GM21367 (cell line): ENCODE data around the gene GRIK3.

Source experiments
- ATAC-seq: cut with Tn5 transposase; IDR thresholded peaks from one replicate; pipeline ENCODE4 v1.9.1; 2021; ENCODE audit not compliant: unreplicated experiment

Gene GRIK3

DNA sequence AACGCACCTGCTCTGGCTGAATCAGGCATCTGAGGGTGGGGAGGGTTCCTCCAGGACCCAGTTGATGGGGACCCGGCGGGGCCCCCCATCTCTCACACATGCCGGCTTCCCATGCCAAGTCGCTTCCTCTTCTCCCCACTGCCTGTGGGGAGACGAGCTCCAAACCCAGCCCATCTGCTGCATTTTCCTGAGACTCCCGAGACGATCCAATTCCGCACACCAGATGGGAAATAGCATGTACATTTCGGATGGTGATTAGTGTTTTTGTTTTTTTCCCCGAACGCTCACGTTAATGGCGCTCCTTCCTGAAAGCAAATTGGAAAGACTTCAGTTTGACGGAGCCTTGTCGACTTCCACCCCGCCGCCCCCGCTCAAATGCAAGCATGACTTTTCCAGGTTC lies 13.2 kb upstream of the GRIK3 start:
- ATAC-seq = no peak

- ATAC-seq = no peak
Measured at GRCh38 chr1:37043101-37043500, 8.8 kb upstream of the GRIK3 start.

DNA sequence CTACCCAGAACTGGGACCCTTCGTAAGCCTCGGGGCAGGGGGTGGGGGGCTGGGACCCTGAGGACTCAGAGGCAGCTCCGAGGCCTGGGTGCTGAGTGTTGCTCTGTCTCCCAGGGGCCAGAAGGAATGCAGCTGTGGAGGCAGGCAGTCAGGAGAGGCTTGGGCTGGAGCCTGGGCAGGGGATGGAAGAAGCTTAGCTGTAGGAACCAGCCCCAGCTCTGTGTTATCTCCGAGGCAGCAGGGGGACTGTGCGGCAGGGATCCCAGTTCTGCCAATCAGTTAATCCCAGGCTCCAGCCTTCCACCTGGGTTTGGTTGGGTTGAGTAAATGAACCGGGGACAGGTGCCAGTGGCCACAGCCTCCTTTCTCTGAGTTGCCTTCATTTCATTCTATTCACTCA lies 8.2 kb upstream of the GRIK3 start:
- no peak for ATAC-seq

- ATAC-seq = no peak
Measured at GRCh38 chr1:37041483-37041882, 7.2 kb upstream of the GRIK3 start.

DNA sequence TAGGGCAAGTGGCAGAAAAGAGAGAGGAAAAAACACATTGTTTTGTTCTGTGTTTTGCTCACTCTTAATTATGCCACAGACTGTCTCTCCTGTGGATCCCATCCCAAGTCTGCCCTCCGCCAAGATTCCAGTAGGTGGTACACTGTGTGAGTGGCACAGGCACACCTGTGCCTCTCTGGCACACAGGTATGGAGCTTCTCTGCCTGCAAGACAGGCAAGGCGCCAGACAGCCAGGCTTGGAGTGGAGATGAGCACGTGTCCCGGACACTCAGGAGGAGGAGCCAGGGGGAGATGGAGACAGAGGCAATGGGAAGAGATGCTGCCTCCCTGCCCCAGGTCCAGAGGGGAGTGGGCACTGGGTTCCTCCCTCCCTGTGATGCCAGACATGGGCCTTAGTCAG lies 6.5 kb upstream of the GRIK3 start:
- ATAC-seq = no peak

DNA sequence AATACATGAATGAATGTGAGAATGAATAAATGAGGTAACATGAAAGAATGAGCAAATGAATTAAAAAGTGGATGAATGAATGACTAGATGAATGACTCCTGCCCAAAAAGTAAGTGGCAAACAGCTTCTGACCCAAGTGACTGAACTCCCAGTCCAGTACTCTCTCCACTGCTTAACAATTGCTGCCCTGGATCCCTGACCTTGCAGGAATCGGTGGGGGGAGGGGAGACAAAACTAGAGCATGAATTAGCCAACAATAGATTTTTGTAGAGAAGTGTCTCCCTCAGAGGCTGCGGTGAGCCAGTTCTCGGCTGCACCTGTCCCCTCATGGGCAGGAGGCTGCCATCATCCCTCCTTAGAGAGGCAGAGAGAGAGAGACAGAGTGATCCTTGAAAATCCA lies 5.9 kb upstream of the GRIK3 start:
- ATAC-seq = no peak

- ATAC-seq = no peak
Measured at GRCh38 chr1:37038227-37039093, 4.1 kb upstream of the GRIK3 start.

- ATAC-seq = no peak
Measured at GRCh38 chr1:37037690-37038089, 3.4 kb upstream of the GRIK3 start.

DNA sequence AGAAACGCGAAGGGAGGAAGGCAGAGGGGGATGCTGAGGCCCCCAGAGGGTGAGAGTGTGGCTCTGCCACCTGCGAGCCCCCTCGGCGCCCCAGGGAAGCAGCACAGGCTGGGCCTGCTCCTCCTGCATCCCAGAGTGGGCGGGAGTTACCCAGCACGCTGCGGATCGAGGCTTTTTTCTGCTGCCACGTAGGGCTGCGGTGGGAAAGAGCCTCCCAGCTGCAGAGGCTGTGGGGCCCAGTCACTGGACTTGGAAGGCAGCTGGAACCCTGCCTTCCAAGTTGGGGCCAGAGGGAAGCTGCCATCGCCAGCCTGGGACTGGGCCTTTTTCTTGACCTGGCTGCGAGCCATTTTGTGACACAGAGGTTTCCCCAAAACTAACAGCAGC lies 2.3 kb upstream of the GRIK3 start:
- no peak for ATAC-seq

- no peak for ATAC-seq
Measured at GRCh38 chr1:37035796-37036666, 1.7 kb upstream of the GRIK3 start.

GRCh38 chr1:37035014-37035691 lies 838 bp upstream of the GRIK3 start:
- no peak for ATAC-seq

DNA sequence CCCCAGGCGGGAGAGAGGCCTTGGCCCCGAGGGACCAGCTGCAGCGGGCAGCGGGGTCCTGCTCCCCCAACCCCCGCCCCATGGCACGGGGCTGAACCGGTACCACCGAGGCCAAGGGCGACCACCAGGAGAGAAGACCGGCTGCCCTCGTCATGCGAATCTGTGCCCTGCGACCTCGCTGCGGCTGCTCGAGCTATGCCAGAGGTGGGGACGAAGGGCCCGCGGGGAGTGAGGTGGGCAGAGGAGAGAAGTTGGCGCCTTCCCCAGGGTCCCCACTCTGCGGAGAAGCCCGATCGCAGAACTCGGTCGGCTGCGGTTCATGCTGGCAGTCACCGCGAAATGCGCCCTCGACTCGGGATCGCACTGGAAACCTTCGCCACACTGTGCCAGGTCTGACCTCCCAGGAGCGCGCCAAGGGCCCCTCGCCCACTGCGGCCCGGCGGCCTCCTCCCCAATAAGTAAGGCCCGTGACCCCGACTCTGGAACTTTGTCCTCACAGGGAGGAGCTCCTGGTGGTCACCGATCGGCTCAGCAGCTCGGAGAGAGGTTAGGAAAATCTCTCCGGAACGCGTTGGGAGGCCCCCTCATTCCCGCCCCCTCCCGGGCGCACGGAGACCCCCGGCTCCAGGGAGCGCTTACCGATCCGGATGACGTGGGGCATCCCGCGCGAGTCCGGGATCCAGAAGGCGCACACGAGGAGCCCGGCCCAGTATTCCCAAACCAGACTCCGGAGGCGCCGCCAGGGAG lies 787 bp downstream of the GRIK3 start:
- no peak for ATAC-seq

DNA sequence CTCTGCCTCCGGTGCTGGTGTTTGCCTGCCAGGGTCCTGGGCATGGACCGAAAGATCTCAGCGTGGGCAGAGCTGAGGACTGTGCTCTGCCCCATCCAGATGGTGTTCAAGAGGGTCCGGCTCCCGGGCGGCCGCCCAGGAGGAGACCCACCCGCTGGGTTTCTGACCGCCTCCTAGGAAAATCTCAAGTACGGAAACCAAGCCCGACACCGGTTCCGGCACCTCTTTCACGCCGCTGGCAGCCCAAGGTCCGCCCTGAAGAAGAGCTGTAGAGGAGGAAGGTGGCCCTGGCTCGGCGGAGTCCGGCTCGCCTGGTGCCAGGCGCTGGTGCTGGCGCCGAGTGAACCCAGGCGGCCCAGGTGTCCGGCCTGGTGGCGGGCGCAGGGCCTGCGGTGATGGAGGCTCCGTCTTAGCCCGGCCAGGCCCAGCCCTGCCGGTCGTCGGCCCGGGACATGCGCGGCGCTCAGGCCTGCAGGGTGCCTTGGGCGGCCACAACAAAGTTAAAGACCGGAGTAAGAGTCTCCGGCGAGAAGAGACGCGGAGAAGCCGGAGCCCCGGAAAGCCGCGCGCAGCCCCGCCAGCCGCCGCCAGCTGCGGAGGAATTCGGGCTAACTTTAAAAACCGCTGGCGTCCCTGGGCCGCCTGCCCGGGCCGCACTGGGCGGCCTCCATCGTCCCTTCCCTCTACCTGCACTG lies 1.5 kb downstream of the GRIK3 start:
- ATAC-seq = no peak

DNA sequence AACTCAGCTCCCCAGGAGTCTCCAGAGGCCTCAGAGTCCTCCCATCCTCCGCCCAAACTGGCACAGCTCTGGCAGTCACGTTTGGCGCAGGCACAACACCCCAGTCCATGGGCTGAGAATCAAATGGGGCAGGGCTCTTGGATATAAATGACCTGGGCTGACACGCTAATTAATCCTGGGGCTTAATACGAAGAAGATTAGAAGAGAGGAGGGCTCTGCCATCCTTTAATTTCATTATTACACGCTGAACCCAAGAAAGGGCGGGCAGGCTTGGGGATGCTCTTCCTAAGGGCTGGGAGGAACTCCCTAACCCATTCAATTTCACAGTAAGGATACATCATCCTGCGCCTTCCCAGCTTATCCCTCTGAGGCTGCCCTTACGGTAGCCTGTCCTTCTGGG lies 2.4 kb downstream of the GRIK3 start:
- ATAC-seq = no peak

- no peak for ATAC-seq
Measured at GRCh38 chr1:37031429-37031828, 2.9 kb downstream of the GRIK3 start.

GRCh38 chr1:37028981-37029617 lies 5.2 kb downstream of the GRIK3 start:
- no peak for ATAC-seq

- ATAC-seq = no peak
Measured at GRCh38 chr1:37021502-37021901, 12.8 kb downstream of the GRIK3 start.

DNA sequence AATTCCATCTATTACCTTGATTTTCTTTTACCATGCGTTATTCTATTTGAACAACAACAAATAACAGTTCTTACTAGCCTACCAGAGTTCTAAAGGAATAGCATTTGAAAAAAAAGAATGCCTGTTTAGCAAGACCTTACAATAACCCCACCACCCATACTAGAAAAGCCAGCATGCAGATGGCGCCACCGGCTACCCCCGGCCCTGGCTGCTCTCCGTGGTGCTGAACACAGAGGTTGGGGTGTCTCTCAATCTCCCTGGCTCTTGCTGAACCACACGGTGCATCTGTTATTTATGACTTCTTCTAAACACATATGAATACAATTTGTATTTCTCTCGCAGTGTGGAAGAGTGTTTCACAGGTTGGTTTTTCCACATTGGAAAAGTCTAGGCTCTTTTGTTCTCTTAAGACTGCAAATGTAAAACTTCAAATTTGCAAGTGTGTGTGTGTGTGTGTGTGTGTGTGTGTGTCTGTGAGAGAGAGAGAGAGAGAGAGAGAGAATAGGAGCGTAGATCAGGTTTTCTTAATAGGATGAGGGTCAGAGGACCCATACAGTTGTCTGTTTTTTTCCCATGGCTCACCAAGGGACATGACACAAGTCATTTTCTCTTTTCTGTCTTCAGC lies 13.6 kb downstream of the GRIK3 start:
- ATAC-seq = no peak

- no peak for ATAC-seq
Measured at GRCh38 chr1:37018510-37018909, 15.8 kb downstream of the GRIK3 start.
